ENCODE measurements around the gene CXCL17. TPM values are rescaled to one million over a fixed set of nuclear protein-coding genes. Genes with fewer than 3 reads are reported as not detected.

The CXCL17 gene
- total RNA-seq, 1 donor from 2014 or later = 2.9 TPM

DNA sequence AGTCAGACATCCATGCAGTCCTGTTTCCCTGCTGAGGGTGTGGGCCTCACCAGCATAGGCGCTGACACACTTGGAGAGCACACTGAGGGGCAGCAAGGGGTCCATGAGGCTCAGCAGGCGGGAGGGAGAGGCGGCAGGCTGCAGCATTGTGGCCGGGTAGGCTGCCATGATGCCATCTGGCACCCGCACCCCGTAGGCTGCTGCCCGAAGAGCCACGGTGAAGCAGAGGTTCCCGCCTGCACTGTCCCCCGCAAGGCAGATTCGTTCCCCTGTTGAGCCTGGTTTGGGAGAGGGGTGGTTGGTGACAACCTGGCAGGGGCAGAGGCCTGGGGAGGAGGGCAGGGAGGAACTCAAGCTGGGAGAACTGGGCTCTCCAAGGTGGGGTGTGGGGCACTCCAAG lies 36.6 kb downstream of the CXCL17 start:
- H3K36me3 ChIP-seq = no peaks in the 10 kb centered on the region
- no peak overlapping the region for H3K27ac ChIP-seq
- no peak overlapping the region for H3K4me3 ChIP-seq
- DNase-seq (ENCODE audit: extremely low spot score in 2 of 2) = no peak
- H3K4me1 ChIP-seq = peaks cover 21% of the 10 kb centered on the region
- intact Hi-C loops (cut with DNase I) = no loop called here
- no peaks in the 10 kb centered on the region for H3K9me3 ChIP-seq
- TF ChIP-seq POLR2A (IDR thresholded peaks at IDR 0.05) (no peak), POLR2AphosphoS5 (IDR thresholded peaks at IDR 0.05; ENCODE audit: insufficient read depth in 1 of 2, low read depth in 1 of 2) (no peak), CTCF (IDR thresholded peaks at IDR 0.05) (no peak)
- no peaks in the 10 kb centered on the region for H3K27me3 ChIP-seq

GRCh38 chr19:42403586-42403985 lies 39.2 kb downstream of the CXCL17 start:
- H3K4me3 ChIP-seq = no peak overlapping the region
- TF ChIP-seq POLR2A (IDR thresholded peaks at IDR 0.05) (no peak), POLR2AphosphoS5 (IDR thresholded peaks at IDR 0.05; ENCODE audit: insufficient read depth in 1 of 2, low read depth in 1 of 2) (no peak), CTCF (IDR thresholded peaks at IDR 0.05) (no peak)
- no peaks in the 10 kb centered on the region for H3K36me3 ChIP-seq
- intact Hi-C loops (cut with DNase I) = no loop called here
- H3K4me1 ChIP-seq = peaks cover 22% of the 10 kb centered on the region
- no peaks in the 10 kb centered on the region for H3K27me3 ChIP-seq
- H3K9me3 ChIP-seq = no peaks in the 10 kb centered on the region
- H3K27ac ChIP-seq = no peak overlapping the region
- DNase-seq (ENCODE audit: extremely low spot score in 2 of 2) = no peak

GRCh38 chr19:42402376-42403116 lies 40.2 kb downstream of the CXCL17 start:
- no peaks in the 10 kb centered on the region for H3K27me3 ChIP-seq
- H3K27ac ChIP-seq = no peak overlapping the region
- no peaks in the 10 kb centered on the region for H3K36me3 ChIP-seq
- H3K4me3 ChIP-seq = peak overlapping the region; percentile 60 to 65
- peaks cover 30% of the 10 kb centered on the region for H3K4me1 ChIP-seq
- no peaks in the 10 kb centered on the region for H3K9me3 ChIP-seq
- no peak for TF ChIP-seq POLR2AphosphoS5 (IDR thresholded peaks at IDR 0.05; ENCODE audit: insufficient read depth in 1 of 2, low read depth in 1 of 2)
- no peak for TF ChIP-seq POLR2A (IDR thresholded peaks at IDR 0.05)
- TF ChIP-seq CTCF (IDR thresholded peaks at IDR 0.05) = no peak
- DNase-seq (ENCODE audit: extremely low spot score in 2 of 2) = no peak
- intact Hi-C loops (cut with DNase I) = no loop called here

GRCh38 chr19:42401365-42402303 lies 41.1 kb downstream of the CXCL17 start:
- Histone ChIP-seq H3K4me1 (peaks cover 35% of the 10 kb centered on the region), H3K27ac (peak overlapping the region; percentile 73), H3K27me3 (no peaks in the 10 kb centered on the region), H3K4me3 (peak overlapping the region; percentile 60 to 65), H3K36me3 (no peaks in the 10 kb centered on the region), H3K9me3 (no peaks in the 10 kb centered on the region)
- no peak for TF ChIP-seq POLR2A (IDR thresholded peaks at IDR 0.05)
- peak; percentile 48 to 92 (median 68) for TF ChIP-seq CTCF (IDR thresholded peaks at IDR 0.05)
- TF ChIP-seq POLR2AphosphoS5 (IDR thresholded peaks at IDR 0.05; ENCODE audit: insufficient read depth in 1 of 2, low read depth in 1 of 2) = peak in 1 of 2 donors; percentile 26
- intact Hi-C loops (cut with DNase I) = no loop called here
- DNase-seq (ENCODE audit: extremely low spot score in 2 of 2) = no peak

Measured in vagina (tissue), 2 donors.